ENCODE measurements around the gene SLC43A2. TPM values are rescaled to one million over a fixed set of nuclear protein-coding genes. Genes with fewer than 3 reads are reported as not detected.

Gene SLC43A2
- total RNA-seq, 1 experiment from 2014 or later, result 0.06 TPM

DNA sequence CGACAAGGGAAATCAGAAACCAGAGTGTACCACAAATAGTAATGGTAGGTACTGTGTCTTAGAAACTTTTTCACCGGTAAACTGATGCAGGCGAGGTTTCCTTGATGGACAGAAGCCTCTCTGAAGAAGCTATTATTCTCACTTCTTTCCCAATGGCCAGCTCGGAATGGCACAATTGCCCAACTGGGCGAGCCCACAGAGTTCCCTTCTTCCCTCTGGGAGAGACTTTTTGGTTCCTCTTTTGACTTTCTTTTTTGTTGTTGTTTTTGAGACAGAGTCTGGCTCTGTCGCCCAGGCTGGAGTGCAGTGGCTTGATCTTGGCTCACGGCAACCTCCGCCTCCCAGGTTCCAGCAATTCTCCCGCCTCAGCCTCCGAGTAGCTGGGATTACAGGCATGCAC, 16.9 kb downstream of the SLC43A2 start:
- Histone ChIP-seq H3K4me3 (ENCODE audit: low read depth, low read length, poor library complexity, severe bottlenecking) (no peak overlapping the region), H3K9me3 (ENCODE audit: low read depth, low read length, poor library complexity, severe bottlenecking) (no peaks in the 10 kb centered on the region), H3K4me1 (ENCODE audit: insufficient read depth, low read length, poor library complexity, severe bottlenecking) (no peaks in the 10 kb centered on the region), H3K27ac (ENCODE audit: low read depth, low read length, poor library complexity, severe bottlenecking) (no peak overlapping the region), H3K36me3 (ENCODE audit: insufficient read depth, low read length, poor library complexity, severe bottlenecking) (no peaks in the 10 kb centered on the region), H3K27me3 (replicated peaks; ENCODE audit: insufficient read depth, low read depth, low read length, poor library complexity) (no peaks in the 10 kb centered on the region)
- DNase-seq (ENCODE audit: low spot score), result no peak
- POLR2A ChIA-PET (ENCODE audit: low non-redundant PET), result interaction anchor here (0.6 kb wide), 1 partner anchor 360 kb away, joined by 3 read pairs; no protein-coding TSS in a partner anchor
- no TSS peak for BruUV-seq (replicated peaks)
- no peak for TF ChIP-seq CTCF (conservative IDR thresholded peaks at IDR 0.05; ENCODE audit: low read depth, low read length)
- TF ChIP-seq EZH2 (IDR thresholded peaks at IDR 0.05; ENCODE audit: borderline replicate concordance, low read depth, low read length, poor library complexity, severe bottlenecking), result no peak
- CTCF ChIA-PET, result no interaction called here
- intact Hi-C loops (cut with micrococcal nuclease; ENCODE audit: unreplicated experiment), result no loop called here

DNA sequence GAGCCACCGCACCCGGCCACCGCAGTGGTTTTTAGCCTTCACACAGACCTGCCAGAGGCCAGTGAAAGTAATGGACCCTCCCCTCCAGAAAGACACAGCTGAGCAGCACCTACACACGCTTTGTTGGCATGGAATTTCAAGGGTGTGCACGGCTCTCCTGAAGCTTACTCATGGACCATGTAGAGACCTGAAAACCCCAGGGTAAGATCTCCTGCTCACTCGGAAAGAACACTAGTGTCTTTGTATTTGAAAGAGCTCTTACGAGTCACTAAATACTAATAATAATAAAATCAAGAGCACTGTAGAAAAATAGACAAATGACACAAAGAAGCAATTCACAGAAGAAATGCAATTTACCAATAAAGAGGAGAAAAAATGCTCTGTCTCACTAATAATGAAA, 20.0 kb downstream of the SLC43A2 start:
- Histone ChIP-seq H3K4me3 (ENCODE audit: low read depth, low read length, poor library complexity, severe bottlenecking) (no peak overlapping the region), H3K27me3 (replicated peaks; ENCODE audit: insufficient read depth, low read depth, low read length, poor library complexity) (no peaks in the 10 kb centered on the region), H3K36me3 (ENCODE audit: insufficient read depth, low read length, poor library complexity, severe bottlenecking) (no peaks in the 10 kb centered on the region), H3K9me3 (ENCODE audit: low read depth, low read length, poor library complexity, severe bottlenecking) (no peaks in the 10 kb centered on the region), H3K27ac (ENCODE audit: low read depth, low read length, poor library complexity, severe bottlenecking) (no peak overlapping the region), H3K4me1 (ENCODE audit: insufficient read depth, low read length, poor library complexity, severe bottlenecking) (no peaks in the 10 kb centered on the region)
- DNase-seq (ENCODE audit: low spot score), result no peak
- BruUV-seq (replicated peaks), result no TSS peak
- TF ChIP-seq EZH2 (IDR thresholded peaks at IDR 0.05; ENCODE audit: borderline replicate concordance, low read depth, low read length, poor library complexity, severe bottlenecking) (no peak), CTCF (conservative IDR thresholded peaks at IDR 0.05; ENCODE audit: low read depth, low read length) (no peak)
- CTCF ChIA-PET, result no interaction called here
- intact Hi-C loops (cut with micrococcal nuclease; ENCODE audit: unreplicated experiment), result no loop called here
- POLR2A ChIA-PET (ENCODE audit: low non-redundant PET), result no interaction called here

- no peak for TF ChIP-seq EZH2 (IDR thresholded peaks at IDR 0.05; ENCODE audit: borderline replicate concordance, low read depth, low read length, poor library complexity, severe bottlenecking)
- TF ChIP-seq CTCF (conservative IDR thresholded peaks at IDR 0.05; ENCODE audit: low read depth, low read length), result no peak
- BruUV-seq (replicated peaks), result no TSS peak
Measured at GRCh38 chr17:1607971-1608320, 20.7 kb downstream of the SLC43A2 start.

More at GRCh38 chr17:1607971-1608320, 20.7 kb downstream of the SLC43A2 start:
- Histone ChIP-seq H3K36me3 (ENCODE audit: insufficient read depth, low read length, poor library complexity, severe bottlenecking) (no peaks in the 10 kb centered on the region), H3K27me3 (replicated peaks; ENCODE audit: insufficient read depth, low read depth, low read length, poor library complexity) (no peaks in the 10 kb centered on the region), H3K4me1 (ENCODE audit: insufficient read depth, low read length, poor library complexity, severe bottlenecking) (no peaks in the 10 kb centered on the region), H3K27ac (ENCODE audit: low read depth, low read length, poor library complexity, severe bottlenecking) (no peak overlapping the region), H3K9me3 (ENCODE audit: low read depth, low read length, poor library complexity, severe bottlenecking) (no peaks in the 10 kb centered on the region), H3K4me3 (ENCODE audit: low read depth, low read length, poor library complexity, severe bottlenecking) (no peak overlapping the region)
- intact Hi-C loops (cut with micrococcal nuclease; ENCODE audit: unreplicated experiment), result no loop called here
- CTCF ChIA-PET, result interaction anchor here (0.7 kb wide), 1 partner anchor 341 kb away, joined by 3 read pairs; no protein-coding TSS in a partner anchor
- DNase-seq (ENCODE audit: low spot score), result no peak
- POLR2A ChIA-PET (ENCODE audit: low non-redundant PET), result no interaction called here

All from A673 (cell line).